GM18861 (cell line): ENCODE results near the gene HEATR5A.
A peak's percentile ranks its signal among the peaks of the same experiment; 100 is the strongest.
"Not testable (repeated sequence)": the region's sequence is repeated elsewhere in the genome, so short reads cannot be mapped to it uniquely, and the experiment has no call there.

Experiments
- ATAC-seq: cut with Tn5 transposase; IDR thresholded peaks from one replicate; pipeline ENCODE4 v1.9.1; 2021; ENCODE audit not compliant: unreplicated experiment

The HEATR5A gene

GRCh38 chr14:31286456-31287293 lies 133.7 kb downstream of the HEATR5A start:
- ATAC-seq, result no peak

GRCh38 chr14:31283578-31284252 lies 136.6 kb downstream of the HEATR5A start:
- peak; percentile 64 for ATAC-seq

- peak; percentile 9 for ATAC-seq
Measured at GRCh38 chr14:31283153-31283552, 137.2 kb downstream of the HEATR5A start.

- ATAC-seq, result no peak
Measured at GRCh38 chr14:31280871-31281220, 139.5 kb downstream of the HEATR5A start.

DNA sequence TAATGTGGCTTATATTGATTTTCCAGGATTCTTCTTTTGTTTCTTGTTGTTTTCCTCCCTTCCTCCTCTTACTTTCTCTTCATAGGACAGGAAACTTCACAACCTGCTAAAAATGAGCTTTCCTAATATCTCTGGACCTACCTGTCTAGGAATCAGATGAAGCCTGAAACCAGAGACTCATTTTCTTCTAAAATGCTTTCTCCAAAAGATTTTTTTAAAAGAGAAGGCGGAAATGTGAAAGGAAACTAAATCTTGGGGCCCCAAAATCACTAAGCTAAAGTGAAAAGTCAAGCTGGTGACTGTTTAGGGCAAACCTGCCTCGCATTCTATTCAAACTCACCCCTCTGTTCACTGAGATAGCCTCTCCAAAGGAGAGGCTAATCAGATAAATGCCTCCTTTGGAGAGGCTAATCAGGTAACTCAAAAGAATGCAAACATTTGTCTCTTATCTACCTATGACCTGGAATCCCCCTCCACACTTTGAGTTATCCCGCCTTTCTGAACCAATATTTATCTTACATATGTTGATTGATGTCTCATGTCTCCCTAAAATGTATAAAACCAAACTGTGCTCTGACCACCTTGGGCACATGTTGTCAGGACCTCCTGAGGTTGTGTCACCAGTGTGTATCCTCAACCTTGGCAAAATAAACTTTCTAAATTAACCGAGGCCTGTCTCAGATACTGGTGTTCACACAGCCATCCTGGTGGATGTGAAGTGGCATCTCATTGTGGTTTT lies 140.0 kb downstream of the HEATR5A start:
- no peak for ATAC-seq

GRCh38 chr14:31278883-31279282 lies 141.5 kb downstream of the HEATR5A start:
- no peak for ATAC-seq

DNA sequence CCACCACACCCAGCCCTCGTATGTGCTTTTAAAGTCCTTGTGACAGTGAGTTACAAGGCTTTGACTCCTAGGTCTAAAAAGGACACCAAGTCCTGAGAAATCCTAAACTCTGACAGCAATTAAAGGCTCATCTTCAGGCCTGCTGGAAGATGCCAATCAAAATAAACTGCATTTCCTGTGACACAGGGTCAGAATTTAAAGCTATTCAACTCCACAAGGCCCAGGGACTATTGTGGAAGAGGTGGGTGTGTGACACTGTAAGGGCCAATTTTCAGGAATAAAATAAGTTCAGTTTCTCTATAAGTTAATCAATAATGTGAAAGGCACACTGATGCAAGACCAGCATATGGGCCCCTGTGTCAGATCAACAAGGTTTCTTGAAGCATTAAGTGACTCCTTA lies 143.3 kb downstream of the HEATR5A start:
- ATAC-seq, result no peak

DNA sequence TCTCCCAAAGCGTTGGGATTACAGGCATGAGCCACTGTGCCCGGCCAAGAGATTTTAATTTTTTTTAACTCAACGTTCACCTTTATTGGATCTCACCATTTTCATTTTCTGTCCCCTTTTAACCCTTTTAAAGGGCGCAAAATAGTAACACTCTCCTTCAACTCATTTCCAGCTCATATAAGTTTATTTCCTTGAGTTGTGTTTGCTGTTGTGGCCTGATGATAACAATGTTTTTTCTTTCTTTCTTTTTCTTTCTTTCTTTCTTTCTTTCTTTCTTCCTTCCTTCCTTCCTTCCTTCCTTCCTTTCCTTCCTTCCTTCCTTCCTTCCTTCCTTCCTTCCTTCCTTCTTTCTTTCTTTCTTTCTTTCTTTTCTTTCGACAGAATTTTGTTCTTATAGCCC lies 143.9 kb downstream of the HEATR5A start:
- not testable (repeated sequence) for ATAC-seq

DNA sequence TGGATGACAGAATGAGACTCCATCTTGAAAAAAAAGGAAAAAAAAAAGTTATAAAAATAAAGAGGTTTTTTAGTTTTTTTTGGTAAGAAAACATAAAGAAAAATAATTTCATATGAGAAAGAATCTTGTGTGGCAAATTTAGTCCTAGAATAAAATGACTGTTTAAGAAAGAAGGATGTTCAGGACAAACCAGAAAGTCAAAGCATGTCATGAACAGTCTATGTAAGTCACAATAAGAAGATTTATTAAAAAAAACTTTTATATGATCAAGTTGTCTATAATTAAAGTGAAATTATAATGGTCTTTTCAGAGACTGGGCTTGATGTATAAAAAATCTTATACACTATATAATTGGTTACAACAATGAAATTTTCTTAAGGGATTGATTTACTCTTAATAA lies 144.6 kb downstream of the HEATR5A start:
- no peak for ATAC-seq

DNA sequence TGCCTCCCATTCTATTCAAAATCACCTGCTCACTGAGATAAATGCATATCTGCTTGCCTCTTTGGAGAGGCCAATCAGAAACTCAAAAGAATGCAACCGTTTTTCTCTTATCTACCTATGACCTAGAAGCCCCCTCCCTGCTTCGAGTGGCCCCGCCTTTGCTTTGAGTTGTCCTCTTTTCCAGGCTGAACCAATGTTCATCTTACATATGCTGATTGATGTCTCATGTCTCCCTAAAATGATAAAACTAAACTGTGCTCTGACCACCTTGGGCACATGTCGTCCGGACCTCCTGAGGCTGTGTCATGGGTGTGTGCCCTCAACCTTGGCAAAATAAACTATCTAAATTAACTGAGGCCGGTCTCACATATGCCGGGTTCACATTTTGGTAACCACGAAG lies 148.7 kb downstream of the HEATR5A start:
- ATAC-seq, result no peak

- no peak for ATAC-seq
Measured at GRCh38 chr14:31270196-31270772, 150.1 kb downstream of the HEATR5A start.

DNA sequence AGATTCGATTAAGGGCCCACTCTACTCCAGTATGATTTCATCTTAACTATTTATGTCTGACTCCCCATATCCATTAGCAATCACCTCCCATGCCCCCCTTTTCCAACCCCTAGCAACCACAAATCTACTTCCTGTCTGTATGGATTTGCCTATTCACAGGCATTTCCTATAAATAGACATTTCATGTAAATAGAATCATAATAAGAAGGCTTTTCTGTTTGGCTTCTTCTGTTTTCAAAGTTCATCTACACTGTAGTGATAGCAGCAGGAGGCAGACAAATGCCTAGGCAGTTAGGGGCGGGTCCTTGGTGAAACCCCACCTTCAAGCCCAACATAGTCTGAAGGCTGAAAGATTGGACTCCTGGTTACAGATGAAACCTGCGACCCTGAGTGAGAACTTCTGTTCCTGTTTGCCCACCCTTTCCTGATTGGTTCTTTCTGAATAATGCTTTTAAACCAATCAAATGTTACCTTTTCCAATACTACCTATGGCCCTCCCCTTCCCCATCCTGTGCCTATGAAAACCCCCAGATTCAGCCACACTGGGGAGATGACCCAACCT lies 150.6 kb downstream of the HEATR5A start:
- no peak for ATAC-seq

- ATAC-seq, result no peak
Measured at GRCh38 chr14:31268216-31268615, 152.1 kb downstream of the HEATR5A start.

GRCh38 chr14:31266437-31267331 lies 153.7 kb downstream of the HEATR5A start:
- no peak for ATAC-seq

DNA sequence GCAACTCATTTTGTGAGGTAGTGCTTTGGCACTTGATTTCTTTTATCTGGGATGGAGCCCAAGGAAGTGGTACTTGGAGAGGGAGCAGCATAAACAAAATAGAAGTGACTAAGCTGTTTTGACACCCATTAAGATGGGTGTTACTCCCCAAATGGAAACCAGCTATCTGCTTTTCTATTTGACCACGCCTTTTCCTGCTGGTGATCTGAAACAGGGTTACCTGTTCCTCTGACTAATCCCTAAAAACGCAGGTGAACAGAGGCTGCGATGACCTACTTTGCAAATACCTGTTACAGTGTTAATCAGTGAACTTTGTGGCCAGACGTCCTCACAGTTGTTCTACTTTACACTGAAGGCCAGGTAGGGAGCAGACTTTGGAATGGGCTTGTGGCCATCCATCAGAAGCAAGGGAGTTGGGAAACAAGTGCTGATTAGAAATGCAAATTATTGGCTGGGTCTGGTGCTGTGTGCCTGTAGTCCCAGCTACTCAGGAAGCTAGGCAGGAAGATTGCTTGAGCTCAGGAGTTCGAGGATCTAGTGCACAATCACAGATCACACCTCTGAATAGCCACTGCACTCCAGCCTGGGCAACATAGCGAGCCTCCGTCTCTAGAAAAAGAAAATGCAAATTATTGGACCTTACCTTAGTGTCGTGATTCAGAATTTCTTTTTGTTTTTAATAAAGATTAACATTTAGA lies 154.5 kb downstream of the HEATR5A start:
- ATAC-seq, result no peak

GRCh38 chr14:31263485-31264133 lies 156.7 kb downstream of the HEATR5A start:
- ATAC-seq, result no peak

DNA sequence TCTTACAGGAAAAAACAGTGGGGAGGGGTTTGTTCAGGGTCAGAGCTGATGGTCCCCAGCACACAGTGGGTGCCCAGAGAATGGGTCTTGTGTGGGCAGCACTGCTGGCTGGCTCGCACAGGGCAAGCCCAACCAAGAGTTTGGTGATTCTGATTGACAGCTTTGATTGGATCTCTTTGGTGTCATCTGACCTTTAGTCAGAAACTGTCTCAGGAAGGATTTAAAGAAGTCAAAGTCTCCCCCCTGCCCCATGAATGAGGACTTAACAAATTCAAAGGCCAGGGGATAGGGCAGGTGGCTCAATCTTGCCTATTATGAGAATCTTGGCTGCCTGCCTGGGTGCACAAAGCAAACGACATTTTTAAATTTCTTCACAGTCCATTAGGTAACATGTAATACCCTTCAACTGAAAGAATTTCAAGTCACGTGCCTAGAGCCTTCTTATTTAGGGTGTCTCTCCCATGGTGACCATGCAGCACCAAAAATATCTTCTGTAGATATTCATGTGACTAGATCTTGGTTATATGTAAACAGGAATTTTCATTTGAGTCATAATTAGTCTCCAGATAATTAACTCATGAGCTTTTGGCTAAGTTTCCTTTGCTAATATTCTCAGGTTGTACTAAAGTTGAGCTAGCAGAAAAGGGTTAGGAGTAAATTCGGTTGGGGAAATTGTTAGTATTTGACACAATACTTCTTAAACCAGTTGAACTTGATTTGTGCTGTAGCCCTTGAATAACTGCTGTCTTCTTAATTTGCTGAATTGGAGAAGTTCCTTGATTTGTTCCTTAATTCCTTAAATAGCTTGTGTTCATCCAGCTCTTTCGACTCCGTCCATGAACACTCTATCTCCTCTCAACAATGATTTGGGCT lies 158.3 kb downstream of the HEATR5A start:
- peak; percentile 58 for ATAC-seq

- no peak for ATAC-seq
Measured at GRCh38 chr14:31261523-31261858, 158.9 kb downstream of the HEATR5A start.
